GM12878 (cell line): Measurements from ENCODE around the gene LSM14B. TPM values are rescaled to one million over a fixed set of nuclear protein-coding genes. Genes with fewer than 3 reads are reported as not detected.

Experiments
- ATAC-seq: fragments of 200-7000 bp; cut with Tn5 transposase; 3 replicates; pipeline ENCODE4 v1.9.1; 2020; ENCODE audit warnings: mild to moderate bottlenecking, moderate library complexity
- BruUV-seq: library from RNA; stranded (reverse); fragments of 400-500 nt; replicated peaks from 2 replicates; lab custom pipeline; 2021; lab: Mats Ljungman, UMichigan
- CTCF ChIA-PET: fragments of 300-600 bp; sonication (Branson Sonifier 250); formaldehyde crosslinking; extraction: SDS; loops from one replicate; lab custom pipeline; 2021; ENCODE audit warnings: inconsistent platforms; lab: Yijun Ruan, JAX
- POLR2A ChIA-PET: fragments of 350-600 bp; formaldehyde crosslinking; extraction: SDS; loops from one replicate; lab custom pipeline; 2021; ENCODE audit warnings: inconsistent platforms; lab: Charles Lee
- RAD21 ChIA-PET: fragments of 300-600 bp; sonication (Branson Sonifier 250); formaldehyde crosslinking; loops from one replicate; lab custom pipeline; 2023; ENCODE audit warnings: antibody characterized with exemption; ENCODE audit not compliant: unreplicated experiment; lab: Charles Lee
- SMC1A ChIA-PET: fragments of 300-600 bp; sonication (Branson Sonifier 250); formaldehyde crosslinking; loops from one replicate; lab custom pipeline; 2023; ENCODE audit not compliant: unreplicated experiment, uncharacterized antibody; lab: Charles Lee
- DNase-seq: peaks from one replicate; pipeline ENCODE4 v3.0.0-alpha.2; 2011; ENCODE audit warnings: low read depth, low spot score
- FAIRE-seq: peaks from 3 replicates; lab custom pipeline; 2011; peaks lifted over from hg19 to GRCh38; lab: Jason Lieb, UNC
- H2AFZ ChIP-seq: 2 replicates; pipeline ENCODE4 v1.6.0; 2011; ENCODE audit warnings: low read depth, low read length, control low read depth; ENCODE audit not compliant: control insufficient read depth
- H3K27ac ChIP-seq: 2 replicates; pipeline ENCODE4 v1.5.1; 2011; ENCODE audit warnings: control low read depth; ENCODE audit not compliant: control insufficient read depth, insufficient read depth
- H3K27me3 ChIP-seq, 2 experiments: replicated peaks in 1 of 2; 2 replicates each; pipeline versions ENCODE4 v1.6.0 to v1.6.1; 2011; ENCODE audit warnings: low read length in 1 of 2; ENCODE audit not compliant: control insufficient read depth in 2 of 2, insufficient read depth in 2 of 2
- H3K36me3 ChIP-seq, 2 experiments: 2 replicates each; pipeline ENCODE4 v1.5.1; 2011; ENCODE audit warnings: low read length in 1 of 2; ENCODE audit not compliant: control insufficient read depth in 2 of 2, insufficient read depth in 2 of 2
- H3K4me1 ChIP-seq: 2 replicates; pipeline ENCODE4 v1.6.1; 2011; ENCODE audit warnings: mild to moderate bottlenecking, low read length, moderate library complexity, mixed read lengths; ENCODE audit not compliant: control insufficient read depth, insufficient read depth
- H3K4me2 ChIP-seq: 2 replicates; pipeline ENCODE4 v1.6.0; 2011; ENCODE audit warnings: control low read depth; ENCODE audit not compliant: control insufficient read depth, insufficient read depth
- H3K4me3 ChIP-seq: fragments of 200-600 bp; sonication (generic); 2 replicates; pipeline ENCODE4 v1.5.1; 2016
- H3K79me2 ChIP-seq: 2 replicates; pipeline ENCODE4 v1.6.0; 2011; ENCODE audit warnings: low read length; ENCODE audit not compliant: control insufficient read depth, insufficient read depth
- H3K9ac ChIP-seq: 2 replicates; pipeline ENCODE4 v1.8.0; 2011; ENCODE audit warnings: low read length, control low read depth, mixed read lengths; ENCODE audit not compliant: control insufficient read depth, insufficient read depth
- H3K9me3 ChIP-seq: replicated peaks from 3 replicates; pipeline ENCODE4 v1.5.1; 2011; ENCODE audit warnings: mild to moderate bottlenecking, low read length; ENCODE audit not compliant: control insufficient read depth, insufficient read depth
- H4K20me1 ChIP-seq: 2 replicates; pipeline ENCODE4 v1.6.0; 2011; ENCODE audit not compliant: control insufficient read depth, insufficient read depth
- FOXK2 ChIP-seq: fragments of 450-650 bp; IDR thresholded peaks from 2 replicates; pipeline ENCODE4 v1.6.1; 2017; ENCODE audit warnings: mild to moderate bottlenecking, moderate library complexity
- LARP7 ChIP-seq: fragments of 450-650 bp; IDR thresholded peaks from 2 replicates; pipeline ENCODE4 v1.6.1; 2017; ENCODE audit warnings: mild to moderate bottlenecking
- SREBF2 ChIP-seq: IDR thresholded peaks from 2 replicates; pipeline ENCODE4 v1.6.1; 2012; ENCODE audit warnings: mild to moderate bottlenecking, low read length
- ZNF217 ChIP-seq: fragments of 450-650 bp; IDR thresholded peaks from 2 replicates; pipeline ENCODE4 v1.6.1; 2017; ENCODE audit warnings: antibody characterized with exemption, mild to moderate bottlenecking
- WGBS: methylation state at CpG from one replicate; pipeline ENCODE4 v1.1.6; 2016; ENCODE audit warnings: low lambda C conversion rate; ENCODE audit not compliant: insufficient replicate concordance, insufficient coverage; ENCODE audit errors: missing lambda C conversion rate; 5-methylcytosine and 5-hydroxymethylcytosine counted together
- in situ Hi-C: fragments of 300-500 bp; cut with MboI; formaldehyde crosslinking; loops from 9 replicates; pipeline ENCODE4 v1.14.3; 2018; ENCODE audit warnings: mixed read lengths
- intact Hi-C: fragments of 100-400 bp; cut with micrococcal nuclease; formaldehyde crosslinking; loops from one replicate; pipeline ENCODE4 v1.14.2; 2022; ENCODE audit not compliant: unreplicated experiment
- polyA plus RNA-seq, 11 experiments: library from polyadenylated mRNA; depleted of rRNA in 4 of 11; unstranded in 6 of 11; stranded (reverse) in 5 of 11; fragments of >200 nt; fragmentation: Nextera tagmentation in 4 of 11; fragmentation: Illumina TruSeq in 1 of 11; extraction: Ambion mirVana in 4 of 11; extraction: Trizol in 1 of 11; gene quantifications; 1 replicate in 1 of 11; 2 replicates in 10 of 11; pipeline versions ENCODE4 v1.2.1 to v1.2.3, GENCODE V29; 2011 to 2016; ENCODE audit warnings: inconsistent platforms in 2 of 11, missing spikeins in 2 of 11, low read depth in 1 of 11
- total RNA-seq, 4 experiments: library from RNA; depleted of rRNA in 3 of 4; stranded (reverse); fragments of >200 nt in 3 of 4; fragmentation: Illumina TruSeq in 1 of 4; extraction: Trizol in 1 of 4; gene quantifications; 2 replicates each; pipeline versions ENCODE4 v1.2.1 to v1.2.3, GENCODE V29; 2013 to 2021
- TF ChIP-seq, protein P1 (sequence below): fragments of 450-650 bp; IDR thresholded peaks from 2 replicates; pipeline ENCODE4 v1.6.1; 2017; ENCODE audit warnings: mild to moderate bottlenecking, moderate library complexity
- TF ChIP-seq, protein P2 (sequence below): fragments of 450-650 bp; IDR thresholded peaks from 2 replicates; pipeline ENCODE4 v1.6.1; 2017; ENCODE audit warnings: mild to moderate bottlenecking
- TF ChIP-seq, protein P3 (sequence below): IDR thresholded peaks from 2 replicates; pipeline ENCODE4 v1.6.1; 2011; ENCODE audit warnings: low read depth, low read length, improper control_type of control experiment, borderline replicate concordance

Gene LSM14B
- total and polyA plus RNA-seq, 10 of the 15 experiments (the other 5 are each of a cell fraction or from before 2014, with no cell fraction given), result 0.56 to 34.3 (median 15.6) TPM

DNA sequence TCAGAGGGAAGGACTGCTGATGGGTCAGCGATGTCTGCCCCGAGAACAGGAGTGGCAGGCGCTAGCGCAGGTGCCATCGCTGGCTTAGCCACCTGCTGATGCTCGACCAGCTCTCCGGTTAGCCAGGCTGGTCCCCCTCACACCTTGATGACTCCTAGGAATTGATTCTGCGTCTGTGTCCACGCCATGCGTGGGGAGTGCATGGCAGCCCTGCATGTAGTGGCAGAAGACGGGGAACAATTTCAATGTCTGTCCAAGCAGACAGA is 28.0 kb downstream of the LSM14B start:
- in situ Hi-C loops, result no loop called here

More for the DNA sequence above, 28.0 kb downstream of the LSM14B start:
- ChIA-PET POLR2A (no interaction called here), RAD21 (no interaction called here), SMC1A (no interaction called here), CTCF (no interaction called here)
- Histone ChIP-seq H3K36me3 (peaks cover 5 to 8% of the 10 kb centered on the region in 2 experiments; a peak in 3 of 4 replicates), H3K27ac (no peak overlapping the region), H3K9me3 (no peaks in the 10 kb centered on the region; the same call in 2 of the 3 replicates), H4K20me1 (no peaks in the 10 kb centered on the region; the same call in 1 of the 2 replicates), H3K9ac (no peak overlapping the region), H3K79me2 (peaks cover 29% of the 10 kb centered on the region), H3K4me2 (no peak overlapping the region), H3K4me1 (no peaks in the 10 kb centered on the region; the same call in 1 of the 2 replicates), H3K4me3 (no peak overlapping the region), H2AFZ (no peak overlapping the region), H3K27me3 (no peaks in the 10 kb centered on the region)
- intact Hi-C loops, result no loop called here
- DNase-seq, result no peak
- TF ChIP-seq FOXK2 (no peak), SREBF2 (no peak), LARP7 (no peak), ZNF217 (no peak)
- TF ChIP-seq, protein P1, sequence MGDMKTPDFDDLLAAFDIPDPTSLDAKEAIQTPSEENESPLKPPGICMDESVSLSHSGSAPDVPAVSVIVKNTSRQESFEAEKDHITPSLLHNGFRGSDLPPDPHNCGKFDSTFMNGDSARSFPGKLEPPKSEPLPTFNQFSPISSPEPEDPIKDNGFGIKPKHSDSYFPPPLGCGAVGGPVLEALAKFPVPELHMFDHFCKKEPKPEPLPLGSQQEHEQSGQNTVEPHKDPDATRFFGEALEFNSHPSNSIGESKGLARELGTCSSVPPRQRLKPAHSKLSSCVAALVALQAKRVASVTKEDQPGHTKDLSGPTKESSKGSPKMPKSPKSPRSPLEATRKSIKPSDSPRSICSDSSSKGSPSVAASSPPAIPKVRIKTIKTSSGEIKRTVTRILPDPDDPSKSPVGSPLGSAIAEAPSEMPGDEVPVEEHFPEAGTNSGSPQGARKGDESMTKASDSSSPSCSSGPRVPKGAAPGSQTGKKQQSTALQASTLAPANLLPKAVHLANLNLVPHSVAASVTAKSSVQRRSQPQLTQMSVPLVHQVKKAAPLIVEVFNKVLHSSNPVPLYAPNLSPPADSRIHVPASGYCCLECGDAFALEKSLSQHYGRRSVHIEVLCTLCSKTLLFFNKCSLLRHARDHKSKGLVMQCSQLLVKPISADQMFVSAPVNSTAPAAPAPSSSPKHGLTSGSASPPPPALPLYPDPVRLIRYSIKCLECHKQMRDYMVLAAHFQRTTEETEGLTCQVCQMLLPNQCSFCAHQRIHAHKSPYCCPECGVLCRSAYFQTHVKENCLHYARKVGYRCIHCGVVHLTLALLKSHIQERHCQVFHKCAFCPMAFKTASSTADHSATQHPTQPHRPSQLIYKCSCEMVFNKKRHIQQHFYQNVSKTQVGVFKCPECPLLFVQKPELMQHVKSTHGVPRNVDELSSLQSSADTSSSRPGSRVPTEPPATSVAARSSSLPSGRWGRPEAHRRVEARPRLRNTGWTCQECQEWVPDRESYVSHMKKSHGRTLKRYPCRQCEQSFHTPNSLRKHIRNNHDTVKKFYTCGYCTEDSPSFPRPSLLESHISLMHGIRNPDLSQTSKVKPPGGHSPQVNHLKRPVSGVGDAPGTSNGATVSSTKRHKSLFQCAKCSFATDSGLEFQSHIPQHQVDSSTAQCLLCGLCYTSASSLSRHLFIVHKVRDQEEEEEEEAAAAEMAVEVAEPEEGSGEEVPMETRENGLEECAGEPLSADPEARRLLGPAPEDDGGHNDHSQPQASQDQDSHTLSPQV, result no peak
- TF ChIP-seq, protein P2, sequence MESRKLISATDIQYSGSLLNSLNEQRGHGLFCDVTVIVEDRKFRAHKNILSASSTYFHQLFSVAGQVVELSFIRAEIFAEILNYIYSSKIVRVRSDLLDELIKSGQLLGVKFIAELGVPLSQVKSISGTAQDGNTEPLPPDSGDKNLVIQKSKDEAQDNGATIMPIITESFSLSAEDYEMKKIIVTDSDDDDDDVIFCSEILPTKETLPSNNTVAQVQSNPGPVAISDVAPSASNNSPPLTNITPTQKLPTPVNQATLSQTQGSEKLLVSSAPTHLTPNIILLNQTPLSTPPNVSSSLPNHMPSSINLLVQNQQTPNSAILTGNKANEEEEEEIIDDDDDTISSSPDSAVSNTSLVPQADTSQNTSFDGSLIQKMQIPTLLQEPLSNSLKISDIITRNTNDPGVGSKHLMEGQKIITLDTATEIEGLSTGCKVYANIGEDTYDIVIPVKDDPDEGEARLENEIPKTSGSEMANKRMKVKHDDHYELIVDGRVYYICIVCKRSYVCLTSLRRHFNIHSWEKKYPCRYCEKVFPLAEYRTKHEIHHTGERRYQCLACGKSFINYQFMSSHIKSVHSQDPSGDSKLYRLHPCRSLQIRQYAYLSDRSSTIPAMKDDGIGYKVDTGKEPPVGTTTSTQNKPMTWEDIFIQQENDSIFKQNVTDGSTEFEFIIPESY, result no peak
- TF ChIP-seq, protein P3, sequence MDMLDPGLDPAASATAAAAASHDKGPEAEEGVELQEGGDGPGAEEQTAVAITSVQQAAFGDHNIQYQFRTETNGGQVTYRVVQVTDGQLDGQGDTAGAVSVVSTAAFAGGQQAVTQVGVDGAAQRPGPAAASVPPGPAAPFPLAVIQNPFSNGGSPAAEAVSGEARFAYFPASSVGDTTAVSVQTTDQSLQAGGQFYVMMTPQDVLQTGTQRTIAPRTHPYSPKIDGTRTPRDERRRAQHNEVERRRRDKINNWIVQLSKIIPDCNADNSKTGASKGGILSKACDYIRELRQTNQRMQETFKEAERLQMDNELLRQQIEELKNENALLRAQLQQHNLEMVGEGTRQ, result no peak
- ATAC-seq, result no peak
- 95% methylated on average over 11 of the region's 11 CpGs for WGBS
- FAIRE-seq, result no peak
- no TSS peak for BruUV-seq
